ENCODE data around the gene SAMD4B. TPM values are rescaled to one million over a fixed set of nuclear protein-coding genes. Genes with fewer than 3 reads are reported as not detected.

The SAMD4B gene
- total RNA-seq, 1 experiment from 2014 or later = 80.4 TPM

DNA sequence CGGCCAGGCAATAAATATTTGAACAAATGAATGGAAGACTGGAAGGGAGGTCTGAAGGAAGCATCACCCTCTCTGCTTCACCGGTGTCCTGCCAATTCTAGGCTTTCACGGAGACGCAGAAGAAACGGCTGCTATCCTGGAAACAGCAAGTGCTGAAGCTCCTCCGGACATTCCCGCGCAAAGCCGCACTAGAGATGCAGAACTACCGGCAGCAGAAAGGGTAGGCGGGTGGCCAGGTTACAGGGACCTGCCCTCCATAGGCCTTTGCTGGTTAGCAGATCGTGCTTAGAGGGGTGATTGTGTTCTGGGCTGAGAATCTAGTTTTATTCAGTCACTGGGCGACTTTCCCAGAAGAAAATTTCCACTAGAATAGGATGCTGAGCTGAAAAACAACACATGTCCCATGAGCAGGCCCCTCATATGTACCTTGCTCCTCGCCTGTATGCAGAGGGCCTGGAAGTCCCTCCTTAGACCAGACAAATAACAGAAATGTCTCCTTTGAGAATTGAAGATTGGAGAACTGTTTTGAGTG lies 37.7 kb downstream of the SAMD4B start:
- Histone ChIP-seq H3K4me1 (ENCODE audit: insufficient read depth, low read length) (no peaks in the 10 kb centered on the region), H3K27me3 (ENCODE audit: low read length) (no peaks in the 10 kb centered on the region), H3K9ac (ENCODE audit: low read length) (no peak overlapping the region), H3K27ac (ENCODE audit: low read length) (no peak overlapping the region), H3K4me3 (ENCODE audit: low read length) (no peak overlapping the region), H2AFZ (ENCODE audit: low read length) (no peak overlapping the region), H3K79me2 (ENCODE audit: low read length) (no peaks in the 10 kb centered on the region), H3K4me2 (ENCODE audit: low read length) (no peak overlapping the region), H3K9me2 (replicated peaks; ENCODE audit: low read length) (no peaks in the 10 kb centered on the region), H3K9me3 (ENCODE audit: low read length) (no peaks in the 10 kb centered on the region), H3F3A (ENCODE audit: low read length, unreplicated experiment) (no peaks in the 10 kb centered on the region), H4K20me1 (ENCODE audit: low read length) (no peaks in the 10 kb centered on the region), H3K36me3 (ENCODE audit: low read depth, low read length) (no peaks in the 10 kb centered on the region; the same call in 1 of the 2 replicates)
- ATAC-seq (no peak), DNase-seq (no peak)
- CTCF ChIA-PET = no interaction called here
- POLR2A ChIA-PET (ENCODE audit: unreplicated experiment) = no interaction called here
- intact Hi-C loops (cut with micrococcal nuclease) = no loop called here
- no TSS peak for BruUV-seq (replicated peaks)
- no peak for TF ChIP-seq EZH2phosphoT487 (IDR thresholded peaks at IDR 0.05; ENCODE audit: borderline replicate concordance, low read length)

- no peak overlapping the region for H3K4me3 ChIP-seq (ENCODE audit: low read length)
- H3K36me3 ChIP-seq (ENCODE audit: low read depth, low read length) = no peaks in the 10 kb centered on the region; the same call in 1 of the 2 replicates
- H3K27me3 ChIP-seq (ENCODE audit: low read length) = no peaks in the 10 kb centered on the region
- H2AFZ ChIP-seq (ENCODE audit: low read length) = no peak overlapping the region
- BruUV-seq (replicated peaks) = no TSS peak
- no peaks in the 10 kb centered on the region for H3F3A ChIP-seq (ENCODE audit: low read length, unreplicated experiment)
- POLR2A ChIA-PET (ENCODE audit: unreplicated experiment) = no interaction called here
- TF ChIP-seq EZH2phosphoT487 (IDR thresholded peaks at IDR 0.05; ENCODE audit: borderline replicate concordance, low read length) = no peak
- TF ChIP-seq EZH2 (IDR thresholded peaks at IDR 0.05; ENCODE audit: low read length, unreplicated experiment) = no peak
- TF ChIP-seq CTCF (conservative IDR thresholded peaks at IDR 0.05; ENCODE audit: low read depth, low read length) = no peak
- H3K9ac ChIP-seq (ENCODE audit: low read length) = no peak overlapping the region
- H3K4me1 ChIP-seq (ENCODE audit: insufficient read depth, low read length) = no peaks in the 10 kb centered on the region
- H3K9me2 ChIP-seq (replicated peaks; ENCODE audit: low read length) = no peaks in the 10 kb centered on the region
- no peaks in the 10 kb centered on the region for H4K20me1 ChIP-seq (ENCODE audit: low read length)
- intact Hi-C loops (cut with micrococcal nuclease) = no loop called here
- no peaks in the 10 kb centered on the region for H3K79me2 ChIP-seq (ENCODE audit: low read length)
- no peak overlapping the region for H3K27ac ChIP-seq (ENCODE audit: low read length)
- ATAC-seq = no peak
- no peaks in the 10 kb centered on the region for H3K9me3 ChIP-seq (ENCODE audit: low read length)
- DNase-seq = no peak
- CTCF ChIA-PET = no interaction called here
- no peak overlapping the region for H3K4me2 ChIP-seq (ENCODE audit: low read length)
Observed at GRCh38 chr19:39380521-39381502, 38.6 kb downstream of the SAMD4B start.

- H3K27me3 ChIP-seq (ENCODE audit: low read length) = no peaks in the 10 kb centered on the region
- ChIA-PET POLR2A (ENCODE audit: unreplicated experiment) (no interaction called here), CTCF (no interaction called here)
- H3K9me3 ChIP-seq (ENCODE audit: low read length) = no peaks in the 10 kb centered on the region
- H3K9me2 ChIP-seq (replicated peaks; ENCODE audit: low read length) = no peaks in the 10 kb centered on the region
- H4K20me1 ChIP-seq (ENCODE audit: low read length) = no peaks in the 10 kb centered on the region
- ATAC-seq (no peak), DNase-seq (no peak)
- no peaks in the 10 kb centered on the region for H3F3A ChIP-seq (ENCODE audit: low read length, unreplicated experiment)
- no peak overlapping the region for H3K4me2 ChIP-seq (ENCODE audit: low read length)
- no peak overlapping the region for H3K9ac ChIP-seq (ENCODE audit: low read length)
- H3K27ac ChIP-seq (ENCODE audit: low read length) = no peak overlapping the region
- intact Hi-C loops (cut with micrococcal nuclease) = no loop called here
- no peaks in the 10 kb centered on the region for H3K4me1 ChIP-seq (ENCODE audit: insufficient read depth, low read length)
- H3K36me3 ChIP-seq (ENCODE audit: low read depth, low read length) = no peaks in the 10 kb centered on the region; the same call in 1 of the 2 replicates
- no TSS peak for BruUV-seq (replicated peaks)
- no peak overlapping the region for H3K4me3 ChIP-seq (ENCODE audit: low read length)
- H2AFZ ChIP-seq (ENCODE audit: low read length) = no peak overlapping the region
- no peaks in the 10 kb centered on the region for H3K79me2 ChIP-seq (ENCODE audit: low read length)
- TF ChIP-seq EZH2 (IDR thresholded peaks at IDR 0.05; ENCODE audit: low read length, unreplicated experiment) = no peak
- TF ChIP-seq CTCF (conservative IDR thresholded peaks at IDR 0.05; ENCODE audit: low read depth, low read length) = no peak
- TF ChIP-seq EZH2phosphoT487 (IDR thresholded peaks at IDR 0.05; ENCODE audit: borderline replicate concordance, low read length) = no peak
Observed at GRCh38 chr19:39381910-39382611, 39.8 kb downstream of the SAMD4B start.

Data from PC-3 (cell line).